Fibroblast of mammary gland (primary cell): ENCODE results near the gene KRTAP4-7.
A peak's percentile ranks its signal among the peaks of the same experiment; 100 is the strongest.

Experiments used
- DNase-seq: peaks from one replicate; pipeline ENCODE4 v3.0.0-alpha.2; 2010; ENCODE audit warnings: low read depth
- H3K4me3 ChIP-seq: 2 replicates; pipeline ENCODE4 v1.5.1; 2011; ENCODE audit warnings: low read depth, mild to moderate bottlenecking, low read length, moderate library complexity; ENCODE audit not compliant: control insufficient read depth
- TF ChIP-seq, protein P1 (sequence below): conservative IDR thresholded peaks from 2 replicates; pipeline ENCODE4 v1.5.1; 2011; ENCODE audit warnings: low read depth, low read length, inconsistent platforms; ENCODE audit not compliant: control insufficient read depth, insufficient read depth

Gene KRTAP4-7

DNA sequence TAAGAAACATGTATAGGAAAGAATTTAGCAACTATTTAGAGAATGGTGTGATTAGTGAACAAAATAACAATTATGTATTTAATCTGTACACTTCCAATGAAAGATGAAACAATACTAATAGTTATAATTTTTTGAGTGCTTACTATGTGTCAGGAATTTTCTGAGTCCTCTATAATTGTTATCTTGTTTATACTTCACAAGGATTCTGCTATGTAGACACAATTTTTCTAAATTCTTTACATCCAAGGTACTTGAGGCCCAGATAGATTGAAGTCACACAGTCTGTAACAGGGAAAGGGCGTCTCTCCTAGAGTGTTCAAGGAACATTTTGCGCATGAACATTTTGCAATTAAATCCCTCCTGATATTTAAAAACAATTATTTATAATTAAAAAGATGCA lies 41.1 kb downstream of the KRTAP4-7 start:
- TF ChIP-seq, protein P1, sequence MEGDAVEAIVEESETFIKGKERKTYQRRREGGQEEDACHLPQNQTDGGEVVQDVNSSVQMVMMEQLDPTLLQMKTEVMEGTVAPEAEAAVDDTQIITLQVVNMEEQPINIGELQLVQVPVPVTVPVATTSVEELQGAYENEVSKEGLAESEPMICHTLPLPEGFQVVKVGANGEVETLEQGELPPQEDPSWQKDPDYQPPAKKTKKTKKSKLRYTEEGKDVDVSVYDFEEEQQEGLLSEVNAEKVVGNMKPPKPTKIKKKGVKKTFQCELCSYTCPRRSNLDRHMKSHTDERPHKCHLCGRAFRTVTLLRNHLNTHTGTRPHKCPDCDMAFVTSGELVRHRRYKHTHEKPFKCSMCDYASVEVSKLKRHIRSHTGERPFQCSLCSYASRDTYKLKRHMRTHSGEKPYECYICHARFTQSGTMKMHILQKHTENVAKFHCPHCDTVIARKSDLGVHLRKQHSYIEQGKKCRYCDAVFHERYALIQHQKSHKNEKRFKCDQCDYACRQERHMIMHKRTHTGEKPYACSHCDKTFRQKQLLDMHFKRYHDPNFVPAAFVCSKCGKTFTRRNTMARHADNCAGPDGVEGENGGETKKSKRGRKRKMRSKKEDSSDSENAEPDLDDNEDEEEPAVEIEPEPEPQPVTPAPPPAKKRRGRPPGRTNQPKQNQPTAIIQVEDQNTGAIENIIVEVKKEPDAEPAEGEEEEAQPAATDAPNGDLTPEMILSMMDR, result no peak
- no peak overlapping the region for H3K4me3 ChIP-seq
- no peak for DNase-seq

DNA sequence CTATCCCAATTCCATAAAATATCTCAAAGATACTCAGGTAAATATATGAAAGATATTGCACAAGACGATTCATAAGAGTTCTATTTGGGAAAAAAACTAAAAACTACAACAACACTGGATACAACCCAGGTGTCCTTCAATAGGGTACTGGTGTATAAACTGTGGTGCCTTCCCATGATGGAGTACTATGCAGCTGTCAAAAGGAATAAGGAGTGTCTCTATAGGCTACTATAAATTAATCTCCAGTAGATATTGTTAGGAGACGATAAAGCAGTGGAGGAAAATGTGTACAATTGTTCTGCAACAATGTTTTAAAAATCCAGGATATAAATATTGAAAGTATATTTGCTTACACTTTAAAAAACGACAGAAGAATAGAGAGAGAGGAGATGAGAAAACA lies 42.5 kb downstream of the KRTAP4-7 start:
- TF ChIP-seq, protein P1, result no peak
- H3K4me3 ChIP-seq, result no peak overlapping the region
- no peak for DNase-seq

DNA sequence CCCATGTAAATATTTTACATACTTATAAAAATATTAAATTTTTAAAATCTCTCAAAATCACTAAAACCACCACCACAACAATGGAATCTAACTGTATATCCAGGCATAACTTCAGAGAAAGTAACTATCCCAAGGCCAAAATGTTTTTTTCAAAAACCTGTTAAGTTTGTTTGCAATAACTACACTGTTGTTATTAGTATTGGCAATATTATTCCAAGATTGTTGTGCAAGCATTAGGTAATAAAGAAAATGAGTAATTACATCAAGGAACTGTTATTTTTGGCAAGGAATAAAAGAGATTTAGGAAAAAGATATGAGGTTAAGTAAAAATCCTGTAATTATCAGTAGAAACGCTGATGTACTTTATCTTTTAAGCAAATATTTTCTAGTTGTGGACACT lies 43.4 kb downstream of the KRTAP4-7 start:
- TF ChIP-seq, protein P1, result no peak
- no peak for DNase-seq
- H3K4me3 ChIP-seq, result no peak overlapping the region

DNA sequence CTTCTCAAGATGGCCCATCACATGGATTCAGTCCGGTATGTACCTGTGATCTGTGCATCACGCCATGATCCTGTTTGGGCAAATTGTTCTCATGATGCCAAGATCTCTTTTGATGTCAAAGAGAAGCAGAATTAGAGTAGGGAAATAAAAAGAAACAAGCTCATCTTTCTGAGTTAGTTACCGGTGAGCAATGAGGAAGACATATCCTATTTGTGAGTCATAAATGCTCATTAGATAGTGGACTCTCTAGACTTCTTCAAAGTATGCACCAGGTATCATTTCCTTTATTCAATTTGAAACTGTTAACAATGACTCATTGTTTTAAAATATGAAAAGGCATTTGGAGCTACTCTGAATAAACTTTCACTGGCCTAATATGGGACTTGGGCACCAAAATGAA lies 48.0 kb downstream of the KRTAP4-7 start:
- TF ChIP-seq, protein P1, result no peak
- no peak overlapping the region for H3K4me3 ChIP-seq
- DNase-seq, result peak; percentile 19

DNA sequence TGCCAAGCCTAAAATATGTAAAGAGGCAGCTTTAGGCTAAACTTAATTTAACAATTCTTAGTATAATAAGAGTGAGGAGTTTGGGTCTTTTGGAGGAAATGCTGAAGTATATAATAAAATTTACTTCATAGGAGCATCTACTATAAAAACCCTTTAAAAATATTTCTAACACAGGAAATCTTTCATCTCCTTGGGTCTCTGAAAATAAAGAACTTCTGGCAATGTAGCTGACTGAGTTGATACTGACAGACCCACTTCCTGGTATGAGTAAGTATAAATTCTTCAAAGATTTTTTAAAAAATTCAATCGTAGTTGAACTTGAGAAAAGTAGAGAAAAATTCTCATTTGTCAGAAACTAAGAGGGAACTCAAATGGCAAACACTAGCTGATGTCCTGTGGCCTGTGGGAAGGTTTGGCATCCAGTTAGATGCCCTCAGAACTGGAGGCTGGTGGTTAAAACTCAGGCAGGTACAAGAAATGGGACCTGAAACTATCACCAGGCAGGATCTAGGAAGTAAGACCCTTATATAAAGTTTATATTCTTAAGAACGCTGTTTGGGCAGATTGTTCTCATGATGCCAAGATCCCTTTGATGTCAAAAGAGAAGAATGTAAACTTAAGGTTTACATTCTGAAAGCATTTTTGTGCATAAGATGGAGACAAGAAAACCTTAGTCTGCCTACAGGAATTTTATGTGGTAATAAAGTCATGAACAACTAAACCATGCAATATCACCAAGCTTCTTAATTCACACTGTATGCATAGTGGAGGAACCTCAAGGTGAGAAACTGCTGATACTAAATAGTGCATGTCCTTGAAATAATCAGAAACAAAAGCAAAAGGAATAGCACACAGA lies 50.2 kb downstream of the KRTAP4-7 start:
- no peak overlapping the region for H3K4me3 ChIP-seq
- no peak for DNase-seq
- TF ChIP-seq, protein P1, result no peak
